ENCODE data around the gene ZNF185. TPM values are rescaled to one million over a fixed set of nuclear protein-coding genes. Genes with fewer than 3 reads are reported as not detected.
A peak's percentile ranks its signal among the peaks of the same experiment; 100 is the strongest.

Gene ZNF185
- total RNA-seq, 3 donors from 2014 or later, result 5.9 to 19.5 (median 7.5) TPM

DNA sequence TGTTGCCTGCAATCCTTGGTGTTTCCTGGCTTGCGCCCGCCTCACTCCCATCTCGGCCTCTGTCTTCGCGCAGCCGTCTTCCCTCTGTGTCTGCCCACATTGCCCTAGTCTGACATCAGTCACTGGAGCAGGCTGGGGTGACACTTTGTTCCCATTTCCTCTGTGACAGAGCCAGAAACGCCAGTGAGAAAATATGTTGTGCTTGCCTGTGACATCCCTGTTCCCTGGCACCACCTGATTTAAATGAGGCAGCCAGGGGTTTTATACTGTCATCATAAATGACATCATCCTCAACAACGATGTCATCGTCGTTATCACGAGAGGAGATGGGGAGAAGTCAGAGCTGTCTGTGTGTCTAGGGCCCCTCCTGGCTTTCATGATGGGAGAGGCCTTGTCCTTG is 29.1 kb downstream of the ZNF185 start:
- Histone ChIP-seq H3K4me1 (no peaks in the 10 kb centered on the region), H3K9me3 (no peaks in the 10 kb centered on the region), H3K4me3 (no peak overlapping the region), H3K27me3 (peaks cover 0 to 53% of the 10 kb centered on the region in 2 donors), H3K27ac (peak overlapping the region in 1 of 2 donors; percentile 48), H3K36me3 (no peaks in the 10 kb centered on the region)
- intact Hi-C loops (cut with DNase I; ENCODE audit: low total_unique reads), result no loop called here
- TF ChIP-seq, protein P1, sequence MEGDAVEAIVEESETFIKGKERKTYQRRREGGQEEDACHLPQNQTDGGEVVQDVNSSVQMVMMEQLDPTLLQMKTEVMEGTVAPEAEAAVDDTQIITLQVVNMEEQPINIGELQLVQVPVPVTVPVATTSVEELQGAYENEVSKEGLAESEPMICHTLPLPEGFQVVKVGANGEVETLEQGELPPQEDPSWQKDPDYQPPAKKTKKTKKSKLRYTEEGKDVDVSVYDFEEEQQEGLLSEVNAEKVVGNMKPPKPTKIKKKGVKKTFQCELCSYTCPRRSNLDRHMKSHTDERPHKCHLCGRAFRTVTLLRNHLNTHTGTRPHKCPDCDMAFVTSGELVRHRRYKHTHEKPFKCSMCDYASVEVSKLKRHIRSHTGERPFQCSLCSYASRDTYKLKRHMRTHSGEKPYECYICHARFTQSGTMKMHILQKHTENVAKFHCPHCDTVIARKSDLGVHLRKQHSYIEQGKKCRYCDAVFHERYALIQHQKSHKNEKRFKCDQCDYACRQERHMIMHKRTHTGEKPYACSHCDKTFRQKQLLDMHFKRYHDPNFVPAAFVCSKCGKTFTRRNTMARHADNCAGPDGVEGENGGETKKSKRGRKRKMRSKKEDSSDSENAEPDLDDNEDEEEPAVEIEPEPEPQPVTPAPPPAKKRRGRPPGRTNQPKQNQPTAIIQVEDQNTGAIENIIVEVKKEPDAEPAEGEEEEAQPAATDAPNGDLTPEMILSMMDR (IDR thresholded peaks at IDR 0.05), result no peak
- TF ChIP-seq POLR2A (IDR thresholded peaks at IDR 0.05), result no peak
- no peak for TF ChIP-seq POLR2AphosphoS5 (IDR thresholded peaks at IDR 0.05)
- DNase-seq (ENCODE audit: low spot score in 2 of 2), result peak in 1 of 2 donors; percentile 26

DNA sequence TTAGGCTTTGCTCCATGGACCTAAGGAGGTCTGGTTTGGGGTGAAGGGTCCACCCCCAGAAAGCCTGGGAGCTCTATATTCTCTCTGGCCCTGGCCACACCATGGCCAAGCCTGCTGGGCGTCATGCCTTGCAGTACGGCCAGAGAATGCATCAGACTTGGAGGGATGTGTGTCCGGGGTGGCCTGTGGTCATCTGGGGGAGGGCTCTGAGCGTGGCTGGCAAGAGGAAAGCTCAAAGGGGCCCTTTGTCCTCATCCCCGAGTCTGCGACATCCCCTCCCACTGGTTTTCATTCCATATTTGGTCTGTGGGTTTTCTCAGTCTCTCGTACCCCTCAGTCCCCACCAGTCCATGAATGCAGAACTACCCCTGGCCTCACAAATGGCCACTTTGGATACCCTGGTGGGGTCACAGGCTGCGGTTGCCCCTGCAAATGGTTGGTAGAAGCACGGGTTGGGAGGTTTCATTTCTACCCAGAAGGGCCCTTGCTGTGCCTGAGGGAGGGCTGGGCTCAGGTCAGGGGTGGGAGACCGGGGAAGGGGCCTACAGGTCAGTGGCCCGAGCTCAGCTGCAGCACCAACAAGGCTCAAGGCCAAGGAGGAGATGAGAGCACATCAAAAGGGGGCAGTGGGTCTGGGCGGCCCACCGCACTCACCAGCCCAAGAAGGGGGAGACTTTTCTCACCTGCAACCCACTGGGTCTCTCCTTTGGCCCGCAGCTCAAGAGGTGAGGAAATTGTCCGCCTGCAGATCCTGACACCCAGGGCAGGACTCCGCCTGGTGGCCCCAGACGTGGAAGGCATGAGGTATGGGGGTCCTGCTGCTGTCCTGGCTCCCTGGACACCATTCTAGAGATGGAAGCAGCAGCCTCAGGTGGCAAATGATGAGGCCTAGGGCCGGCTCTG is 30.2 kb downstream of the ZNF185 start:
- H3K27me3 ChIP-seq, result peaks cover 0 to 58% of the 10 kb centered on the region in 2 donors
- H3K9me3 ChIP-seq, result no peaks in the 10 kb centered on the region
- no peak for DNase-seq (ENCODE audit: low spot score in 2 of 2)
- H3K4me3 ChIP-seq, result no peak overlapping the region
- H3K27ac ChIP-seq, result no peak overlapping the region
- H3K4me1 ChIP-seq, result no peaks in the 10 kb centered on the region
- H3K36me3 ChIP-seq, result no peaks in the 10 kb centered on the region
- TF ChIP-seq POLR2AphosphoS5 (IDR thresholded peaks at IDR 0.05) (no peak), POLR2A (IDR thresholded peaks at IDR 0.05) (no peak)
- TF ChIP-seq, protein P1 (IDR thresholded peaks at IDR 0.05), result no peak
- intact Hi-C loops (cut with DNase I; ENCODE audit: low total_unique reads), result no loop called here

DNA sequence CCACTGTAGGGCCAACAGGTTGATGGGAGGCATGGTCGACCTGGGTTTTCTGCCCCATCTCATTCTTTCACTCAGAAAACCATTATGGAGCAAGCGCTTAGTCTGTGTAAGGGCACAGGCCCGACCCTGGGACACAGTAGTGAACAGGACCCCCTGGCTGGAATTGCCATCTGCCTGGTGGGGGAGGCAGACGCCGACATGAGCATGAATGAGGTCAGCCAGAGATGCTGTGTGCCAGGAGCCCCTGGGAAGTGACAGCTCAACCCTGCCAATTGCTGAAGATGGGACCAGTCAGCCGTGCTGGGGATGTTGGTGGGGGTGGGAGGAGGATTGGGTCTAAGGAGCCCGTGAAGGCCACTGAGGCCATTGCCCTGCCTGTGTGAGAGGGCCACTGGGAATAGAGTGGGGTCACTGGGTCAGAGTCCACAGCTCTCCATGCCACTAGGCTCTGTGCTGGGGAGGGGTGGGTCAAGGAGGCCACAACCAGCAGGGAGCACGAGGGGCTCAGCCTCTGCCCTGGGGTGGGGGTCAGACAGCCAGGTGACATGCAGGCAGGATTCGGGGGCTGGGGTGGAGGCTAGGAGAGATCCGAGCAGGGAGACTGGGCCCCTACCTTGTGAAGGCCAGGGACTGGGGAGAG is 31.0 kb downstream of the ZNF185 start:
- intact Hi-C loops (cut with DNase I; ENCODE audit: low total_unique reads), result no loop called here
- Histone ChIP-seq H3K27me3 (peaks cover 0 to 64% of the 10 kb centered on the region in 2 donors), H3K36me3 (no peaks in the 10 kb centered on the region), H3K27ac (no peak overlapping the region), H3K4me3 (no peak overlapping the region), H3K4me1 (no peaks in the 10 kb centered on the region), H3K9me3 (no peaks in the 10 kb centered on the region)
- TF ChIP-seq, protein P1 (IDR thresholded peaks at IDR 0.05), result no peak
- TF ChIP-seq POLR2AphosphoS5 (IDR thresholded peaks at IDR 0.05) (no peak), POLR2A (IDR thresholded peaks at IDR 0.05) (no peak)
- no peak for DNase-seq (ENCODE audit: low spot score in 2 of 2)

DNA sequence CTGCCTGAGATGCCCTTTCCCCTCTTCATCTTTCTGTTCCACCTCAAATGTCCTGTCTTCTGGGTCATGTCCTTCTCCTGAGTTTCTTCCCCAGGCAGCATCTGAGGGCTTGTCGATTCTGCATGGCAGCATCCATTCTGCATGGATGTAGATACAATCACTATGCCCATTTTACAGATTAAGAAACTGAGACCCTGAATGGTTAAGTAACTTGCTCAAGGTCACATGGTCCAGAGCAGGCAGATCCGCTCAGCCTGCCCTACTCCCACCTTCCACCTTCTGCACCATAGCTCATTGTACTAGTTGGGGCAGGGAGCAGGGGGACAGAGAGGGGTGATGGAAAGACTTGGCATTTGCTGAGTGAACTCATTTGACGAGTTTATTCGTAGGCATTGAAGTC is 32.0 kb downstream of the ZNF185 start:
- no peak overlapping the region for H3K4me3 ChIP-seq
- no peak for DNase-seq (ENCODE audit: low spot score in 2 of 2)
- H3K4me1 ChIP-seq, result no peaks in the 10 kb centered on the region
- intact Hi-C loops (cut with DNase I; ENCODE audit: low total_unique reads), result no loop called here
- TF ChIP-seq POLR2A (IDR thresholded peaks at IDR 0.05) (no peak), POLR2AphosphoS5 (IDR thresholded peaks at IDR 0.05) (no peak)
- TF ChIP-seq, protein P1 (IDR thresholded peaks at IDR 0.05), result no peak
- H3K36me3 ChIP-seq, result no peaks in the 10 kb centered on the region
- H3K27me3 ChIP-seq, result peaks cover 0 to 71% of the 10 kb centered on the region in 2 donors
- no peaks in the 10 kb centered on the region for H3K9me3 ChIP-seq
- no peak overlapping the region for H3K27ac ChIP-seq

DNA sequence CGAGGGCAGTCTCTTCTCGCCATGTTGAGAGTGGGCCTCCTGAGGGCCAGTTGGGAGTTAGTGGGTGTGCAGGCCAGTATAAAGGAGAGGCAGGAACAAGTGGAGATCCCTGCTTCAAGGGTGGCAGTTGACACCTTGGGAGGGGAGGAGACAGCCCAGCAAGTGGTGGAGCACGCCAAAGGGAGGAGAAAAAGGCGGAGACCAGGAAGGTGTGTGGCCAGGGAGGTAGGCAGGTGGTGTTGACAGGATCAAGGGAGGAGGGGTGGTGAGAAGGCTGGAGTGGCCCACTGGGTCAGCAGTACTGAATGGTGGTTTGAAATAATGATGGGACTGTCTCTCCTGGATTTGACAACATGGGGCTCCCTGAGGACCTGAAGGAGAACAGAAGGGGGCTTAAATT is 32.6 kb downstream of the ZNF185 start:
- Histone ChIP-seq H3K4me3 (no peak overlapping the region), H3K4me1 (no peaks in the 10 kb centered on the region), H3K27me3 (peaks cover 0 to 74% of the 10 kb centered on the region in 2 donors), H3K27ac (no peak overlapping the region), H3K9me3 (no peaks in the 10 kb centered on the region), H3K36me3 (no peaks in the 10 kb centered on the region)
- DNase-seq (ENCODE audit: low spot score in 2 of 2), result no peak
- intact Hi-C loops (cut with DNase I; ENCODE audit: low total_unique reads), result no loop called here
- TF ChIP-seq POLR2A (IDR thresholded peaks at IDR 0.05) (no peak), POLR2AphosphoS5 (IDR thresholded peaks at IDR 0.05) (no peak)
- TF ChIP-seq, protein P1 (IDR thresholded peaks at IDR 0.05), result no peak
